ENCODE measurements around the gene ZNF235.
"Not testable (repeated sequence)": the region's sequence is repeated elsewhere in the genome, so short reads cannot be mapped to it uniquely, and the experiment has no call there.

The ZNF235 gene

DNA sequence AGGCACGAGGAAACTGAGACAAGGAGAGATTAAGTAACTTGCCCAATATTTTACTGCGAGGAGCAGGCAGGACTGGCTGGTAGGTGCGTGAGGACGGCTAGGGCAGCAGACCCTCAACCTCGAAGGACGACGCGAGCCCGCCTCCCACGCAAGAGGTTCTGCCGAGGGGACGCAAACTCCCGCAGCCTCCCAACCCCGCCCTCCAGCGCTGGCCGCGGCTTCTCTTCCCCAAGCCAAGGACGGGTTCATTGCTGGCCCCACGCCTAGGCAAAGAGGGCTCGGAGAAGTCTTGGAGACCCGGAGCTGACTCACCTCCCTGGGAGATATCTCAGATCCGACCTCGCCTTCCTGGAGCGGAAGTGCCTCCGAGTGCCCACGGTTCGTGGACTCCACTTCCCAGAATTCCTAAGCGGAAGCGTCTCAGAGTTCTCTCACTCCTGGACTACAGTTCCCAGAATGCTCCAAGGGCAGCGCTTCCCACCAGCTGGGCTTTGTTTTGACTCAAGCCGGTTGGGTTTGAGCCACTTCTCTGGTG is at the start of gene ZNF235:
Gene ZNF235 (minus strand): TSS at position 367 of the 535 bp plus-strand sequence. CDS start 1,621 bp downstream, outside the sequence.
- DNase-seq, result peak; percentile 90 to 97

DNA sequence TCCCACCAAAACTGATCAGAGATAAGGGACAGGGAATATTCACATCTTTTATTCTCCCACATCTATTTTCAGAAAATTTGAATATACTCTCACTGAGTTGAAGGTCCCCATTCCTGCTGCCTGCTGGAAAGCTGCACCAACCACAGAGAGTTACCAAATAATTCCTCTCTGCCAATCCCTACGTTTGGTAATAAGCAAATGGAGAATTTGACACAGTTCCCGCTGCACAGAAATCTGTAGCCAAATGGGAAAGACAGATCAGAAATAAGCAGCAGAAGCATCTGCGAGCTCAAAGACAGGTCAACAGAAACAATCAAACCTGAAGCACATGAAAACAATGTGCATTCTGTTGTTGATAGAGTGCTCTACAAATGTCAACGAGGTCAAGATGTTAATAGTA is 41.7 kb upstream of the ZNF235 start:
- DNase-seq, result peak; percentile 9 to 69

DNA sequence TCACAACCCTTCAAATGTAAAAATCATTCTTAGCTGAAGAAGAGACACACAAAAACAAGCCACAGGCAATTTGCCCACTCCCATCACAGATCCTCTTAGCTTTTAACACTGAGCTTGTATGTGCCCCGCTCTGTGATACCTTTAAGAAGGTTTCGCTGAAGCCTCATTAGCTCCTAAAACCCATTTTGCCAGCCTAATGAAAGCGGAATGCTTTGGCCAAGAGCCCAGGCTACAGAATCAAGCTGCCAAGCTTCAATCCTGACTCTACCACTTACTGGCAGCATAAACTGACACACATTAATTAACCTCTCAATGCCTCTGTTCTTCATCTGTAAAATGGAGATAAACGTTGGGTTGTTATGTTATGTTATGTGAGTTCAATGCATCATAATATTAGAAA is 41.1 kb upstream of the ZNF235 start:
- peak; percentile 70 to 91 for DNase-seq

DNA sequence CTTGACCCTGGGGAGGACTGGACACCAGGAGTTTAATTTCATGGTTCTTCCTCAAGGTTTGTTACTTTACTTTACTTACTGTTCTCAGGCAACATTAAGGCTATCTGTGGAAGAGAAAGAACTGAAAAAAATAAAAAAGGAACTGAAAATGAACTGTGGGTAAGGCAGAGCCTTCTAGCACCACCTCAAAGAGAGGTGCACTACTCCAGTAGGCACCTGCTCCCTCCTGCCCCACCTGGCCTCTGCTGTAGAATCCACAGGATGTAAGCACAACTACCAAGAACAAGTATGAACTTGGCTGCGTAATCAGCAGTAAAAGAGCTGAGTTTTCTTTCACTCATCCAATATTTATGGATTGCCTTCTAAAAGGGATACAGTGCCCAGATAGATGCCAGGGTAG is 39.4 kb upstream of the ZNF235 start:
- DNase-seq, result no peak

DNA sequence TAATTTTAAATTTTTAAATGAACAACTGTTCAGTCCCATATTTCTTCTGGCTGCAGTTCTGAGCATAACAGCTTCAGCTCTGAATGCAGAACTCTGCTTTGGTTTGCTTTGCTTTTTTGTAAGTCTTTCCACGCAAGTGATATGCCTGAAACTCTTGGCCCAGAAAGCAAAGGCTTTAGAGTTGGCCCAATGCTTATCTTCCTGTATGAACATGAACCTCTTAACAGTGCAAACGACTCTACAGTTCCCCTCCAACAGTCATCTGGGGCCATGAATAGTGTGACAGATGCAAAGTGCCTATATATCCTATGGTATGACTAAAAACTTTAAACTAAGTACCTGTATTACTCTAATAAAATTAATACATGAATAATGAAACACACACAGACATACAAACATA is 37.0 kb upstream of the ZNF235 start:
- DNase-seq, result no peak

DNA sequence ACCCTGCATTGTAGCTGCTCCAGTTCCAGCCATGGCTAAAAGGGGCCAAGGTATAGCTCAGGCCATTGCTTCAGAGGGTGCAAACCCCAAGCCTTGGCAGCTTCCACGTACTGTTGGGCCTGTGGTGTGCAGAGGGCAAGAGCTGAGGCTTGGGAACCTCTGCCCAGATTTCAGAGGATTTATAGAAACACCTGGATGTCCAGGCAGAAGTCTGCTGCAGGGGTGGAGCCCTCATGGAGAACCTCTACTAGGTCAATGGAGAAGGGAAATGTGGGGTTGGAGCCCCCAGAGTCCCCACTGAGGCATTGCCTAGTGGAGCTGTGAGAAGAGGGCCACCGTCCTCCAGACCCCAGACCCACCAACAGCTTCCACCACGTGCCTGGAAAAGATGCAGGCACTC is 29.8 kb upstream of the ZNF235 start:
- not testable (repeated sequence) for DNase-seq

DNA sequence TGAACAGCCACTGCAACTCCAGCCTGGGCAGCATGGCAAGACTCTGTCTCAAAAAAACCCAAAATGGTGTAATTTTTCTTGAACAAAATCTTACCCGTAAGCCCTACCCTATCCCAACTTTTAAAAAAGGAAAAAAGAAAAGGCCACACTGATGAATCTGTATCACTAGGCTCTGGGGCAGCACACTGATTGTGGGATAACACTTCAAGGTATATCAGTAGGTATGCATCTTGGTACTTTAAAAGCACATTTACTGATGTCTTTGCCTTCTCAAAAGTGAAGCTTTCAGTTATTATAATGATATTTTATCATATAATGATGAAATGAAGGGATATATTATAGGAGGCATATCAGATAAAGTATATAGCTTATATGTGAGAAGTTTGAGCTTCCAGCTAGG is 27.3 kb upstream of the ZNF235 start:
- DNase-seq, result no peak

DNA sequence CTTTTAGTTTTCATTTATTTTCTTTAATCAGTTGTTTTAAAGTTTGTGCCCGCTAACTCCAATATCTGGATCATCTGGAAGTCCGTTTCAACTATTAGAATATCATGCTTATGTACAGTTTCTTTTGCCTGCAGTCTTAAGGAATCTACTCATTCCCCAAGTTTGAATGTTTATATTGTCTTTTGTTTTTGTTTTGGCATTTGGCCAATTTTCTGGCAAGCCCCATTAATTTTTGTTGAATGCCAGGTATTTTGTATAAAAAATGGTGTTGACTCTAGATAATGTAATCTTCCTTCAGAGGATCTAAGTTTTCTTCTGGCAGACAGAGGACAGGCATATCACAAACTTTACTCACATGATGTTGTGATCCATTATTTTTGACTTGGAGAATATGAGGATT is 11.1 kb upstream of the ZNF235 start:
- DNase-seq, result no peak

DNA sequence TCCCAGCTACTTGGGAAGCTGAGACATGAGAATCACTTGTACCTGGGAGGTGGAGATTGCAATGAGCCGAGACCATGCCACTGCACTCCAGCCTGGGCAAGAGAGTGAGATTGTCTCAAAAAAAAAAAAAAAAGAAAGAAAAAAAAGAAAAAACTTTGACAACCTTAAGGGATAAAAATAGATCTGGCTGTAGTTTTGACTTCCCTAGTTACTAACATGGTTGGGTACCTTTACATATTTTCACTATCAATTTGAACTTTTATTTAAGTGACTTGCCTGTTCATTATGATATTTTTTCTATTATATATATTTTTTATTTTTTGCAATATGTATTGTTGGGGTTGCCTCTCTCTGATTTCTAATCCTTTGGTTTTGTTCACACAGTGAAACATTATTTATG is 8.4 kb upstream of the ZNF235 start:
- no peak for DNase-seq

DNA sequence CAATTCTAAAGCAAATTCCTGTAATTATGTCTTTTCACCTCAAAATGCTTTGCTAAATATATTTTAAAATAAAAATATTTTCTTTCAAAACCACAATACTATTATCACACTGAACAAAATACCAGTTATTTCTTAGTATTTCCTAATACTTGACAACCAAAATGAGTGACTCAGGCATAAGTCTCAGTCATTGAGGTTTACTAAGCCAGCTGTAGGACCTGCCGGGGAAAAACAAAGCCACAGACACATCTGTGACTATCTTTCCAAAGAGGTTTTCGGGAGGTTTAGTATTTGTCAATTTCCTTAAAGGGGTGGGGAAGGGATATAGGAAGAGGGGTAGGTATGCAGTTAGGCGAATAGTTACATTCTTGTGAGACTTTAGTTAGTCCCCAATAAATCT is 3.2 kb upstream of the ZNF235 start:
- no peak for DNase-seq

DNA sequence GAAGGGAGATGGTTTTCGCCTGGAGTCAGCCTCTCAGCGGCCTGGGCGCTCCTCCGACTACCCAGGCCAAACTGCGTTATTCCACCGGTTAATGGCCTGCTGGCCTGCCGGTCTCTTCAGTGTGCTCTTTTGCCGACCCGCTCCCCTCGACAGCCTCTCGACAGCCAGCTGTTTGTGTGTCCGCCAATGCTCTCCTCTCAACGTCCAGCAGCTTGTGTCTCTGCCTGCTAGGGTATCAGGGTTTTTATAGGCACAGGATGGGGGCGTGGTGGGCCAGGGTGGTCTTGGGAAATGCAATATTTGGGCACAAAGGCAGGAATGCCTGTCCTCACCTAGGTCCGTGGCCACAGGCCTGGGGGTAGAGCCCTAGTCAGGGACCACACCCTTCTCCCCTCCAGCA is 1.5 kb upstream of the ZNF235 start:
- DNase-seq, result no peak

DNA sequence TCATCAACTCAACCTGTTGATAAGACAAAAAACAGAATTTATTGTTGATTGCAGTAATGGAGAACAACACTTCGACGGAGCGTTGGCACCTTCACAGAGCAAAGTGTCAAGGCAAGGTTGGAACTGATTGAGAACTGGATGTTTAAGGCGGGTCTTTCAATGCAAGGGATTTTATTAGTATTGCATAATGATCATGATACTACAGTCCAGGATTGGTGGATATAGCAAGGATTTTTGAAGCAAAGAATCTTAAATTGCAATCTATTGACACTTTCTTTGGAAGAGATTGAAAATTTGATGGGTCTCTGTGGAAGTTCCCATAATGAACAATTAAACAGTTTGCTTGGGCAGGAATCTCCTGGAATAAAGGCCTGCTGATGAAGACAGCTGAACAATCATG is 632 bp upstream of the ZNF235 start:
- no peak for DNase-seq

DNA sequence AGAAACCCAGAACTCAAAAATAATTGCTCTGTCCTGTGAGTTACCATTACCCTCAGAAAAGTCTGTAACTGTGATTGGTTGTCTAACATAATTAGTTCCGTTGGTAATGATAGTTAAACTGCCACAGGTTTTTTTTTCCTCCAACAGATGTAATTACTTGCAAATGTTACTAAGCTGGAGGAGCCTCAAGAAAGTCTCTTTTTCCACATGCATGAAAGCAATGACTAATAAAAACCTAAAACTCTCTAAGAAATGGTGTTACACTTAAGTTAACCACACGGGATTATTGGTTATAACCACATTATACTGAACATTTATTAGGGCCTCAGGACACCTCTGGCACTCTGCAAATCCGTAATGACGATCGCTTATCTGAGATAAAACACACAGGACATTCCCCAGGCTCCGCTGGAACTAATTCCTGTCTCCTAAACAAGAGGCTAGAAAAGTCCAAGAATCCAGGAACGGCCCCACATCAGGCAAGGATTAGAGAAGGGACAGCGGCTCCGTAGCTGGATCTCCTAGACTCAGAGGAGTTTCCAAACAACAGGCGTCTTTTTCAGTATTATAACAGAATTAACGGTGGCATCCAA is 753 bp downstream of the ZNF235 start:
- DNase-seq, result peak in 1 of 2 experiments; percentile 12

DNA sequence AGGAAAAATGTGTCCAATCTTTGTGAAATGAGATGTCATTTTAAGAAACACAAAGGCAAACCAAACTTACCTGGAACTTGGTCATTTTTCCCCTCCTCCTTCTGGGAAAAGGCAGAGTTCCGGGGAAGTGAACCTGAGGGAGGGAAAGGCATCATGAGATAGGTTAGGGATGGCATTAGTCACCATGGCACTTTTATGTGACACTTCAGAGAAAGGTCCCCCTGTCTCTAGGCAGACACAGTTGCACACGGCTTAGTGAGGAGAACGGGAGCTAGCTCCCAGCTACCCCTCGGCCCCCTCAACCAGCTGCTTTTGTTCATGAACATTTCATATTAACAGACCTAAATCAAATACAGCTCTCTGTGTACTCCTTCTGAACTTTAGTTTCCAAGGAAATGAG is 1.5 kb downstream of the ZNF235 start:
- DNase-seq, result no peak

DNA sequence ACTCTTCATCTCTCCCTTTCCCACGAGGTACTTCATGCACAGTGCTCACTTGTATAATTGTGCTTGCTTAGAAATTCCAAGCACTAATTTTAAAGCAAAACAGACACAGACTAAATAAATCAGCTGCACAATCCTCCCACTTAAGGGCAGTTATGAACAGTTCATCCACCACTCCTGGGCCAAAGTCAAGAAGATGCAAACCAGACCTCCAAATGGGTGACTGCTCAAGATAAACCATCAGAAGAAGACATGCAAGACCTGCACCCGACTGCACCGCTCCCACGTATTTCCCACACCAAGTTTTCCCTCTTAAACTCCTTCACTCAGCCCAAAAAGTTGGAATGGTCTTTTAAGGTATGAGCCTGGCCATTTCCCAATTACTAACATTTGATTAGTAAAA is 19.9 kb downstream of the ZNF235 start:
- no peak for DNase-seq

DNA sequence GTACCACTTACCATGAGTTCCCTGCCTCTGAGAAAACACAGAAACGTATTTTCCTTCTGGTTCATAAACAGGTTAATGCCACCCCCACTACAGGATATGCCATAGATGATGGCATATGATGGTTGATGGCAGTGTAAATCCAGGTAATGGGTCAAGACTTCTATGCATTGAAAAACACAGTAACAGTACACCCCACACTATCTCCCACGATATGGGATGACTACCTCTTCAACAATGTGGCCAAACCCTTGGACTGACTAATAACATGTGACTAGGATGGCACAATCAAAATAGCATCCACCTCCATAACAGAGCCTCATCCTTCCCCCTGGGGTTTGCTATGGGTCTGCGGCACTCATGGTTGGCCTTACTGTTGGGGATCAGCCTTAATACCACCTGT is 22.0 kb downstream of the ZNF235 start:
- DNase-seq, result no peak

DNA sequence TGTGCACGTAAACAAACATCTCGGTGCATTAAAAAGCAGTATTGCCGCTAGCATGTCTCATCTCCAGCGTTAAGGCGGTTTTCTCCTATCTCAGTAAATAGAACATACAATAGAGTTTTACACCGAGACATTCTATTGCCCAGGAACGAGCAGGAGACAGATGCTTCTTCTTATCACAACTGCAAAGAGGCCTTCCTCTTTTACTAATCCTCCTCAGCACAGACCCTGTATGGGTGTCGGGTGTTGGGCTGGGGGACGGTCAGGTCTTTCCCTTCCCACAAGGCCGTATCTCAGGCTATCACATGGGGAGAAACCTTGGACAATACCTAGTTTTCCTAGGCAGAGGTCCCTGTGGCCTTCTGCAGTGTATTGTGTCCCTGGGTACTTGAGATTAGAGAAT is 23.9 kb downstream of the ZNF235 start:
- no peak for DNase-seq

DNA sequence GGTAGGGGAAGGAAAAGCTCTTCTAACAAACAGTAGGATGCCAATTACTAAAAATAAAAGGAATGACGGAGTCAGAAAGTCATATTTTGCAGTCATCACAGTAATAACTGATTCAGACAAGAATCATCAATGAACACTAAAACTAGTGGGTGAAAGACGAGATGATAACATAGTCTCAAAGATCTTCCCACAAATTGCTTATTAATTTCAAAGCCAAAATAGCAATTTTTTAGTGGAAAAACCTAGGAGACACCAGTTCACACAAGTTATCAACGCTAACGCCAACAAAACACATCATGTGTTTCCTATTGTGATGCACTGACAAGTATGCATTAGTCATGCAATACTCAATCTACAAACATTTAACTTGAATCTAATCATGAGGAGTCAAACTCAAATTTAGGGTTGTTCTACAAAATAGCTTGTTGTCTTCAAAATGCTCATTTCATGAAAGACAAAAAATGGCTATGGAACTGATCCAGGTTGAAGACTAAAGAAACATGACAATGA is 26.6 kb downstream of the ZNF235 start:
- no peak for DNase-seq

DNA sequence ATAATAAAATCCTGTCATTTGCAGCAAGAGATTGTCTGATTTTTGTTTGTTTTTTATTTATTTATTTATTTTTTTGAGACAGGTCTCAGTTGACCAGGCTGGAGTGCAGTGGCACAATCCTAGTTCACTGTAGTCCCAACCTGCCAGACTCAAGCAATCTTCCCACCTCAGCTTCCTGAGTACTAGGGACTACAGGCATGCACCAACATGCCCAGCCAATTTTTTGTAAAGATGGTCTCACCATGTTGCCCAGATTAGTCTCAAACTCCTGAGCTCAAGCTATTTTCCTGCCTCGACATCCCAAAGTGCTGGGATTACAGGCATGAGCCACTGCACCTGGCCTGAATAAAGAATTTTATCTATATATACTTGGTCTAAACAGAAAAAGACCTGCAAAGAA is 27.5 kb downstream of the ZNF235 start:
- no peak for DNase-seq

DNA sequence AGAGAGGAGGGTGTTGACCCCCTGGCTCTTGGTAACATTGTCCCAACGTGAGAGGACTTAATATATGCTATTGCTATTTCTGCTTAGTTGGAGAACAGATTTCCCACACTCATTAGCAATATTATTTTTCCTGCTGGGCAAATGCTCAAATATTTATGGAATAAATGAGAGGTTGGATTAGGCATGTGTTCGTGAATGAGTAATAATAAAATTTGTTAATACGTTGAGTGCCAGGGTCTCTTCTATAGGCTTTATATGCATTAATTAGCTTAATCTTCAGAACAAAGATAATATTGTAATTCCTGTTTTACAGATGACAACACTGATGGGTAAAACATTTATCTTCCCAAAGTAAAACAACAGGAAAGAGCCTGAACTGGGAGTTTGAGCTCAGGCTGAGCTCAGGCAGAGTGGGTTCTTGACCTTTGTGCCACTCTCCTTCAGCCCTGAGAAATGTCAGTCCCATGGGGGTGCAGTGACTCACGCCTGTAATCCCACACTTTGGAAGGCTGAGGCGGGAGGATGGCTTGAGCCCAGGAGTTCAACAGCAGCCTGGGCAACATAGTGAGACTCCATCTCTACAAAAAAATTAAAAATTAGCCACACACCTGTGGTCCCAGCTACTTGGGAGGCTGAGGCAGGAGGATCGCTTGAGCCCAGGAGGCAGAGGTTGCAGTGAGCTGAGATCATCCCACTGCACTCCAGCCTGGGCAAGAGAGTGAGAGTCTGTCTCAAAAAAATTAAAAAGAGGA is 44.0 kb downstream of the ZNF235 start:
- DNase-seq, result no peak

DNA sequence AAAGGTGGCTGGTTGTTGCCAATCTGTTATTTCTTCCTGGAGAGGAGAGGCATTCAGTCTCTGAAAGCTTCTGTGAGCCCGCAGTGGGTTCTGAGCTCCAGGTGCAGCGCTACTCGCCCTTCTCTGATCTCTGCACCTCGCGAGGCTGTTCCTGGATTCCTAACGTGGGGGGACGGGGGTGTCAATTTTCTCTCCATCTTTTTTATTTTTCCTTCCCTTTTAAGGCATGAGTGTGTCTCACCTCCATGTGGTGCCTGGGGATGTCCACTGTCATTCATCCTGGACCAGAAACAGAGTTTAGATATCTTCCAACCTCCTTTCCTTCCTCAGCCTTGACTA is 44.5 kb downstream of the ZNF235 start:
- DNase-seq, result no peak

DNA sequence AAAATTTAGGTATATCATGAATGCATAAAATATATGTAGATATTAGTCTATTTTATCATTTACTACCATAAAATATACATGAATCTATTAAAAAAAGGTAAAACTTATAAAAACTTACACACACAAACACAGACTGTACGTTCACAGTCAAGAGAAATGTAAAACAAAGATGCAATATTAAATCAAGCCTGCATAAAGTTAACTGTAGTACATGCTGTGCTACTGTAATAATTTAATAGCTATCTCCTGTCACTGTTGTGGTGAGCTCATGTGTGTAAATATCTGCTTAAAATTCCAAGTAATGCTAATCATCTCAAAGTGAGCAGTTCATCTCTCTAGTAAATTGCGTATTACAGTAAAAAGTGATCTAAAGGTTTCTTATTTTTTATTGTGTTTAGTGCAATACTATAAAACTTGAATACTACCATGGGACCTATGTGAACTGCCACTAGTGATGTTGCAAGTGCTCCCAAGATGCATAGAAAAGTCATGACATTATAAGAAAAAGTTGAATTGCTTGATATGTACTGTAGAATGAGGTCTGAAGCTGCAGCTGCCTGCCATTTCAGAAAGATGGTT is 45.9 kb downstream of the ZNF235 start:
- DNase-seq, result no peak

DNA sequence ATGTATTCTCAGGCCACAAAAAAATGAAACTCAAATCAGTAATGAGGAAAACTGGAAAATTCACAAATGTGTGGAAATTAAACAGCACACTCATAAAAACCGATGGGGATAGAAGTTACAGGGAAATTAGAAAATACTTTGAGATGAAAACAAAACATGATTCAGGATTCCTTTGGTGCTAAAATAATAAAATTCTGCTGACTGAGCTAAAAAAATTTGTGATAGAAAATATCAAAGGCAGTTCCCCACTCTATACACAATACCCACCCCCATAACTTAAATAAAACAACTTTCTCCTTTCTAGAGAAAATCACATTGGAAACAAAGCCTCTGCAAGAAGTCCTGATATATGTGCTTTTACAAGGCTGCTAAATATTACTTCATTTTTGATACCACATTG is 46.7 kb downstream of the ZNF235 start:
- no peak for DNase-seq

DNA sequence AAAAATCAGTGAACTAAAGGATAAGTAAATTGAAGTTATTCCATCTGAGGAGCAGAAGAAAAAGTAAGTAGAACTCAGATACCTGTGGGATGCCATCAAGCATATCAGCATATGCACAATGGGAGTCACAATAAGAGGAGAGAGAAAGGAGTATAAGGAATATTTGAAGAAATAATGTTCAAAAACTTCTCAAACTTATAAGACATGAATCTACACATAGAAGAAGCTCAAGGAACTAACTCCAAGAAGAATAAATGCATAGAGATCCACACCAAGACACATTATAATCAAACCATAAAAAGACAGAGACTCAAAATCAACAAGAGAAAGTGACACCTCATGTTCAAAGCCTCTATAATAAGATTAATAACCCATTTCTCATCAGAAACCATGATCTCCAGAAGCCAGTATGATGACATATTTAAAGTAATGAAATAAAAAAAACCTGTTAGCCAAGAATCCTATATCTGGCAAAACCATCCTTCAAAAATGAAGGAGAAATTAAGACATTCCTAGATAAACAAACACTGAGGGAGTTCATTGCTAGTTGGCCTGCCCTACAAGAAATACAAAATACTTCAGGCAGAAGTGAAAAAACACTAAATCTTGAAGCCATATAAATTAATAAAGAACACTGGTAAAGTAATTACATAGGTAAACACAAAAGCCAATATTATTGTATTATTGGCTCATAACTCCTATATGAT is 49.0 kb downstream of the ZNF235 start:
- DNase-seq, result no peak

All from NCI-H446 (cell line).